ENCODE results near the gene GSTT4.
"Not testable (repeated sequence)": the region's sequence is repeated elsewhere in the genome, so short reads cannot be mapped to it uniquely, and the experiment has no call there.

The GSTT4 gene

DNA sequence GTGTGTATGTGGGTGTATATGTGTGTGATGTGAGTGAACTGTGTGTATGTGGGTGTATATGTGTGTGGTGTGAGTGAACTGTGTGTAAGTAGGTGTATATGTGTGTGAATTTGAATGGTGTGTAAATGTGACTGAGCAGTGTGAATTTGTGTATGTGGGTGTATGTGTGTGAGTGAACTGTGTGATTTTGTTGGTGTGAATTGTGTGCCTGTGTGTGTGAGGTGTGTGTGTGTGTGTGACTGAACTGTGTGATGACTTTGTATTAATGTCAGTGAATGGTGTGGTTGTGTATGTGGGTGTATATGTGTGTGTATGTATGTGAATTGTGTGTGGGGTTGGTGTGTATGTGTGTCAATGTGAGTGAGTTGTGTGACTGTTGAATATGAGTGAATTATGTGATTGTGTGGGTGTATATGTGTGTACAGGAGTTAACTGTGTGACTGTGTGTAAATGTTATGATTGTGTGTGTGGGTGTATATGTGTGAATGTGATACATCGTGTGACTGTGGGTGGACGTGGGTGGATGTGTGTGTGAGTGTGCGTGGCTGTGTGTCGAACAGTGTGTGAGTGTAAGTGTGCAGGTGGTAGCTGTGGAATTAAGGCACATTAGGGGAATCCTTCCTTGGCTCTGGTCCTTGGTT is 18.6 kb downstream of the GSTT4 start:
- H3K36me3 ChIP-seq (ENCODE audit: insufficient read depth, insufficient read length, low read length); DNase-seq (ENCODE audit: low read depth, low spot score); H3K4me1 ChIP-seq (ENCODE audit: insufficient read depth, insufficient read length); H3K9me3 ChIP-seq (ENCODE audit: insufficient read depth, low read length); H3K4me3 ChIP-seq (ENCODE audit: insufficient read length, low read depth); H3K9ac ChIP-seq (ENCODE audit: insufficient read length, low read depth); H3K27me3 ChIP-seq (ENCODE audit: insufficient read depth, insufficient read length): not testable (repeated sequence)

DNA sequence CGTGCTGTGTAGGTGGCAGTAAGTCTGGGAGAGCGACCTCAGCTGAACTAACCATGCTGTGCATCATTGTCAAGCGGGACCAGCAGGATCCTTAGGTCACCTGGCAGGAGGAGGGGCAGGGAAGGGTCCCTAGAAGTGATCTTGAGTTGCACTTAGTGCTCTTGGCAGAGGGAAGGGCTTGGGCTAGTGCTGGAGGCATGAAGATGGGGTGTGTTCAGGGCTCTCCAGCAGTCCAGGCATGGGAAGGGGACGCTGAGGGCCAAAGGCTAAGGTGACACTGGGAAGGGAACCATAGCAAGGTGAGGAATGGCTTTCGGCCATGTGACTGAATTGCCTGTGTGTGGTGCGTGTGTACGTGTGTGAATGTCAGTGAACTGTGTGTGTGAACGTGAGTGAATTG is 19.2 kb downstream of the GSTT4 start:
- H3K9me3 ChIP-seq (ENCODE audit: insufficient read depth, low read length); H3K36me3 ChIP-seq (ENCODE audit: insufficient read depth, insufficient read length, low read length); H3K4me3 ChIP-seq (ENCODE audit: insufficient read length, low read depth); H3K4me1 ChIP-seq (ENCODE audit: insufficient read depth, insufficient read length); DNase-seq (ENCODE audit: low read depth, low spot score); H3K27me3 ChIP-seq (ENCODE audit: insufficient read depth, insufficient read length); H3K9ac ChIP-seq (ENCODE audit: insufficient read length, low read depth): not testable (repeated sequence)

DNA sequence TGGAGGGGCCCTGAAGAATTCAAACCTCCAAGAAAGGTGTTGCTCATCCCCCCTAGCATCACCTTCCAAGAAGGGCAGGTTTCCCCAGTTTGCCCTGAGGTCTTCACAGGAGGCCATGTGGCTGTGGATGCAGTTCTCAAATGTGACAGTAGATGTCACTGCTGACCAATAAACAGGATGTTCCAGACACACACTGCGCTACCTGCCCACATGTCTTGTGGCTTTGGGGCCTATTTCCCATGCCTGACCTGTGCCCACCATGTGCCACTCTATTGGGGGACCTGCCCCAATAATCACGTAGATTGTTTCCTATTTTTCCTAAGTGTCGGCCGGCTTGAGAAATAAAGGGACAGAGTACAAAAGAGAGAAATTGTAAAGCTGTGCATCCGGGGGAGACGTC is 20.8 kb downstream of the GSTT4 start:
- TF ChIP-seq YY1 (IDR thresholded peaks at IDR 0.05; ENCODE audit: insufficient read depth, insufficient read length) (no peak), ZNF274 (IDR thresholded peaks at IDR 0.05; ENCODE audit: low read depth, low read length) (no peak), SUZ12 (IDR thresholded peaks at IDR 0.05; ENCODE audit: extremely low read depth, insufficient read depth, insufficient read length) (no peak)
- peak; percentile 16 for DNase-seq (ENCODE audit: low read depth, low spot score)
- no peak overlapping the region for H3K4me3 ChIP-seq (ENCODE audit: insufficient read length, low read depth)

DNA sequence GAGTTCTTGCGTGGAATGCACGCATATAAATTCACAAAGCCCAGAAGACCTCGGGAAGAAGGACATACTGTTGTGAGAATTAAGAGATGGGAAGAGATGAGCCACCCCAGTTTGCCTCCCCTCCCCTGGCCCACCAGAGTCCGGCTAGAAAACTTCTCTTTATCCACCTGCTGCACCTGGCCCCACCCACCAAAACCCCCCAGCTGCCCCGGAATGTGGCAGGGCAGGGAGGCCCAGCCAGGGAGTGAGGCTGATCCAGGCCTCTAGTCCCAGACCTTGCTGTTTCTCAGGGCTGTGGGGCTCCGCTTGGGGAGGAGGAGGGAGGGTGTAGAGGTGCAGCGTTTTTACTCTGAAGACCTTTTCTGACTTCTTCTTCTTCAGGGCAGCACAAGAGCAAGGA is 24.7 kb downstream of the GSTT4 start:
- not testable (repeated sequence) for H3K4me3 ChIP-seq (ENCODE audit: insufficient read length, low read depth); DNase-seq (ENCODE audit: low read depth, low spot score); H3K36me3 ChIP-seq (ENCODE audit: insufficient read depth, insufficient read length, low read length); H3K9me3 ChIP-seq (ENCODE audit: insufficient read depth, low read length); H3K4me1 ChIP-seq (ENCODE audit: insufficient read depth, insufficient read length); H3K9ac ChIP-seq (ENCODE audit: insufficient read length, low read depth); H3K27me3 ChIP-seq (ENCODE audit: insufficient read depth, insufficient read length)

More for the DNA sequence above, 20.8 kb downstream of the GSTT4 start:
- Histone ChIP-seq H3K27me3 (ENCODE audit: insufficient read depth, insufficient read length) (no peaks in the 10 kb centered on the region), H3K9me3 (ENCODE audit: insufficient read depth, low read length) (no peaks in the 10 kb centered on the region), H3K36me3 (ENCODE audit: insufficient read depth, insufficient read length, low read length) (no peaks in the 10 kb centered on the region), H3K4me1 (ENCODE audit: insufficient read depth, insufficient read length) (no peaks in the 10 kb centered on the region), H3K9ac (ENCODE audit: insufficient read length, low read depth) (no peak overlapping the region)

DNA sequence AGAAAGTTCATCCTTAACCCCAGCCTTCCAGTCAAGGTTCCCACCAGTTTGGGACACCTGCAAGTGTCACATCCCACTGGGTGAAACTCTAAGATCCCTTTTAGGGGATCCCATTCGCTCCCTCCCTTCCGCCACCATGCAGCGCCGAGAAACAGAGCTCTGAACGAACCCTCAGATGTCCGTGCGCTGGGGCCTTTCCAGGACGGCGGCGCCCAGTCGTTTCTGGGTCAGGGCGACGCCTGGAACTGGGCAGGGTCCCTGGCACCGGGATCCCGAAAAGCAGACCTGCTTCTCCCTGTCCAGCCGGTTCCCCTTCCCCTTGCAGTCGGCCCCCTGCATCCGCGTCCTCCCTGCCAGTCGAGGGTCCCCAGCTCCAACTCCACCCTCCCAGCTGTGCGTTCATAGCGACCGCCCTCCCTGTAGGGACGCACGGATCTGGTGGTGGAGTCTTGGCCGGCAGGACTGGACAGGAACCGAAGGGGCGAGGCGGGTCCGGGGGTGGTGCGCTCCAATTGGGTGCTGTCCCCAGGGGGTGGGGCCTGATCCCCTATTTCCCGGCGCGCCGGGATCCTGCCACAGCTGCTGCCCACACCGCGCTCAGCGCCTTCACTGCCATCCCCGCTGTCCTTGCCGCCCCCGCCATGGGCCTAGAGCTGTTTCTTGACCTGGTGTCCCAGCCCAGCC is 25.6 kb downstream of the GSTT4 start, which contains the start of gene GSTT2:
GSTT2 (plus strand) TSS at position 578 of the 684 bp plus-strand sequence.
- not testable (repeated sequence) for H3K9ac ChIP-seq (ENCODE audit: insufficient read length, low read depth); H3K4me3 ChIP-seq (ENCODE audit: insufficient read length, low read depth); H3K27me3 ChIP-seq (ENCODE audit: insufficient read depth, insufficient read length); H3K36me3 ChIP-seq (ENCODE audit: insufficient read depth, insufficient read length, low read length); H3K9me3 ChIP-seq (ENCODE audit: insufficient read depth, low read length); H3K4me1 ChIP-seq (ENCODE audit: insufficient read depth, insufficient read length); DNase-seq (ENCODE audit: low read depth, low spot score)

DNA sequence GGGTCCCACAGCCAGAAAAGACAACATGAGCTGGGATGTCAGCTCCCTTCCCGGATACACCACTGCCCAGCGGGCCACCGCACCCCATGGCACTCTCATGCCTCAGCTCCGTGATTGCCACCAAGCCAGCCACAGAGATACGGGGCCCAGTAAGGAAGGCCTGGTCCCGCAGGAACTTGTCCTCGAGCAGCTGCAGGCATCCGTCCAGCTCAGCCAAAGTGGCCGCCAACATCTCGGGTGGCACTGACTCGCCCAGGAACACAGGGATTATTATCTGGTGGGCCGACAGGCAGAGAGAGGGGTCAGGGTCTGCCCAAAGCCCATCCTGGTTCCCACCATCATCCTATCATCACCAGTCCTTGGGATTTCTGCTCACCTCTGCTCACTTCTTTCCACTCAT is 27.9 kb downstream of the GSTT4 start:
- not testable (repeated sequence) for H3K36me3 ChIP-seq (ENCODE audit: insufficient read depth, insufficient read length, low read length); H3K9ac ChIP-seq (ENCODE audit: insufficient read length, low read depth); H3K27me3 ChIP-seq (ENCODE audit: insufficient read depth, insufficient read length); DNase-seq (ENCODE audit: low read depth, low spot score); H3K9me3 ChIP-seq (ENCODE audit: insufficient read depth, low read length); H3K4me3 ChIP-seq (ENCODE audit: insufficient read length, low read depth); H3K4me1 ChIP-seq (ENCODE audit: insufficient read depth, insufficient read length)

DNA sequence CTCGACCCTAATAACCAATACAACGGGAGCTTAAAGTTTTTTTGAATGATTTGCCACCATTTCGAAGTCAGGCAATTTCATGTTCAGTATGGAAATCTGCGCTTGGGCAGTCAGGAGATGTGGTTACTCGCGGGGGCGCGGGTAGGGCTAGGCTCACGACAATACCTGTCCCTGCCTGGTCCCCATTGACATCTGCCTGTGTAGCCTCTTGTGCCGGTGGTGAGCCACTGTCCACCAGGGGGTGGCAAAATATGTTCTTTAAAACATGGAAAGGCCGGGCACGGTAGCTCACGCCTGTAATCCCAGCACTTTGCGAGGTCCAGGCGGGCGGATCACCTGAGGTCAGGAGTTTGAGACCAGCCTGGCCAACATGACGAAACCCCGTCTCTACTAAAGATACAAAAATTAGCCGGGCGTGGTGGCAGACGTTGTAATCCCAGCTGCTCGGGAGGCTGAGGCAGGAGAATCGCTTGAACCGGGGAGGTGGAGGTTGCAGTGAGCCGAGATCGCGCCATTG is 30.4 kb downstream of the GSTT4 start:
- not testable (repeated sequence) for H3K4me1 ChIP-seq (ENCODE audit: insufficient read depth, insufficient read length); H3K9me3 ChIP-seq (ENCODE audit: insufficient read depth, low read length); H3K27me3 ChIP-seq (ENCODE audit: insufficient read depth, insufficient read length); DNase-seq (ENCODE audit: low read depth, low spot score); H3K9ac ChIP-seq (ENCODE audit: insufficient read length, low read depth); H3K4me3 ChIP-seq (ENCODE audit: insufficient read length, low read depth)
- peaks cover 21% of the 10 kb centered on the region for H3K36me3 ChIP-seq (ENCODE audit: insufficient read depth, insufficient read length, low read length)

DNA sequence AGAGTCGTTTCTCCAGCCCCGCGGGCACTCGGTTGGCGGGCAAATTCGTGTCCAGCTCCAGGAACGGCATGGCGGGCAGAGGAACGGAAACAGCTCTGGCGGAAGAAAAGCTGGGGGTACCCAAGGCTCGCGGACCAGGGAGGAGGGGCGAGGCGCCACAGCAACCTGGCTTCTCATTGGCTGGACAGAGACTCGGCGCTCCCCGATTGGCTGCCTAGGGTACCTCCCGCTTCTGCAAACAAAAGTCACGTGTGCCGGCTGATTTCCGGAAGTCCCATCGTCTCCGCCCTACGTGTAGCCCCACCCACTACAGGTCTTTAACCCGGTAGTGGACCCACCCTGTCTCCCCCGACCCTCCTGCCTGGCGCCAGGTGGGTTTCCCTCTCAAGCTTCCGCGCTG is 30.9 kb downstream of the GSTT4 start, which contains the start of gene DDT:
DDT (minus strand) TSS at position 97 of the 400 bp plus-strand sequence; CDS start at position 70, 27 bp downstream.
- H3K9ac ChIP-seq (ENCODE audit: insufficient read length, low read depth); H3K4me3 ChIP-seq (ENCODE audit: insufficient read length, low read depth); DNase-seq (ENCODE audit: low read depth, low spot score); H3K27me3 ChIP-seq (ENCODE audit: insufficient read depth, insufficient read length); H3K9me3 ChIP-seq (ENCODE audit: insufficient read depth, low read length); H3K4me1 ChIP-seq (ENCODE audit: insufficient read depth, insufficient read length): not testable (repeated sequence)
- peaks cover 26% of the 10 kb centered on the region for H3K36me3 ChIP-seq (ENCODE audit: insufficient read depth, insufficient read length, low read length)

DNA sequence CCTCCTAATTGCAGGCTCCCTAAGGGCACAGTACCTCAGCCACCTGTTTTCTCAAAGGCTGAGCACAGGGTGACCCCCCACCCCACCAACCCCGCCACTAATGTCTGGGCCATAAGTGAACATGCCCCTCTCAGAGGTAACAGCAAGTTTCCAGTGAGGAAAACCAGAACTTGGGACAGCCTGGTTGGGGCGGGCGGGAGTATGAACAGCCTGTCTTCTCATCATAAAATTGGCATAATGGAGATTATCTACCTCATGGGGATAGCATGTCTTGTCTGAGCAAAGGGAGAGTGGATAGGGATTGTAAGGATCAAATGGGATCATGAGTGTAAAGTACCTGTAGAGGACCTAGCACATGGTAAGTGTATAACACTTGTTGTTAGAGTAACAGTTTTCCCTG is 33.3 kb downstream of the GSTT4 start:
- H3K4me3 ChIP-seq (ENCODE audit: insufficient read length, low read depth); DNase-seq (ENCODE audit: low read depth, low spot score); H3K9me3 ChIP-seq (ENCODE audit: insufficient read depth, low read length); H3K9ac ChIP-seq (ENCODE audit: insufficient read length, low read depth); H3K27me3 ChIP-seq (ENCODE audit: insufficient read depth, insufficient read length); H3K4me1 ChIP-seq (ENCODE audit: insufficient read depth, insufficient read length): not testable (repeated sequence)
- H3K36me3 ChIP-seq (ENCODE audit: insufficient read depth, insufficient read length, low read length), result peaks cover 29% of the 10 kb centered on the region

Data from NT2/D1 (cell line).